Activated T-cell treated with anti-CD3 and anti-CD28 coated beads, Interleukin-2, amount 50 U/mL, for 24 hours (primary cell): ENCODE results near the gene MOGAT3.

Source experiments
- DNase-seq: peaks from one replicate; pipeline ENCODE4 v3.0.0-alpha.2; 2020
- H3K27ac Mint-ChIP-seq: 2 replicates; pipeline ENCODE4 v1.8.0; 2020; ENCODE audit warnings: mild to moderate bottlenecking, mixed read lengths
- H3K27me3 Mint-ChIP-seq: 2 replicates; pipeline ENCODE4 v1.8.0; 2020; ENCODE audit warnings: mixed read lengths
- H3K36me3 Mint-ChIP-seq: 2 replicates; pipeline ENCODE4 v1.8.0; 2020; ENCODE audit warnings: low read depth, mixed read lengths
- H3K4me1 Mint-ChIP-seq: 2 replicates; pipeline ENCODE4 v1.8.0; 2020; ENCODE audit warnings: low read depth, mixed read lengths
- H3K4me3 Mint-ChIP-seq: 2 replicates; pipeline ENCODE4 v1.8.0; 2020; ENCODE audit warnings: mild to moderate bottlenecking, moderate library complexity, mixed read lengths
- H3K9me3 Mint-ChIP-seq: 2 replicates; pipeline ENCODE4 v1.8.0; 2020; ENCODE audit warnings: mixed read lengths

Gene MOGAT3

GRCh38 chr7:101179117-101179516, 21.7 kb downstream of the MOGAT3 start:
- Mint-ChIP-seq H3K4me3 (no peak overlapping the region), H3K4me1 (peaks cover 18% of the 10 kb centered on the region), H3K27ac (no peak overlapping the region), H3K27me3 (peaks cover 73% of the 10 kb centered on the region), H3K9me3 (no peaks in the 10 kb centered on the region), H3K36me3 (no peaks in the 10 kb centered on the region)
- no peak for DNase-seq

GRCh38 chr7:101177644-101178043, 23.2 kb downstream of the MOGAT3 start:
- DNase-seq, result no peak
- no peaks in the 10 kb centered on the region for H3K9me3 Mint-ChIP-seq
- H3K4me3 Mint-ChIP-seq, result no peak overlapping the region
- no peak overlapping the region for H3K27ac Mint-ChIP-seq
- H3K4me1 Mint-ChIP-seq, result peaks cover 30% of the 10 kb centered on the region
- H3K27me3 Mint-ChIP-seq, result peaks cover 84% of the 10 kb centered on the region
- H3K36me3 Mint-ChIP-seq, result no peaks in the 10 kb centered on the region

GRCh38 chr7:101175664-101176063, 25.2 kb downstream of the MOGAT3 start:
- no peak for DNase-seq
- no peaks in the 10 kb centered on the region for H3K9me3 Mint-ChIP-seq
- peaks cover 84% of the 10 kb centered on the region for H3K27me3 Mint-ChIP-seq
- no peaks in the 10 kb centered on the region for H3K36me3 Mint-ChIP-seq
- peaks cover 43% of the 10 kb centered on the region for H3K4me1 Mint-ChIP-seq
- no peak overlapping the region for H3K27ac Mint-ChIP-seq
- H3K4me3 Mint-ChIP-seq, result no peak overlapping the region

- peaks cover 49% of the 10 kb centered on the region for H3K4me1 Mint-ChIP-seq
These were observed 26.4 kb downstream of the MOGAT3 start for GRCh38 chr7:101174322-101174854.

GRCh38 chr7:101173752-101174244, 27.0 kb downstream of the MOGAT3 start:
- no peaks in the 10 kb centered on the region for H3K9me3 Mint-ChIP-seq
- H3K27ac Mint-ChIP-seq, result no peak overlapping the region
- H3K36me3 Mint-ChIP-seq, result no peaks in the 10 kb centered on the region
- DNase-seq, result peak; percentile 84
- peaks cover 90% of the 10 kb centered on the region for H3K27me3 Mint-ChIP-seq
- H3K4me1 Mint-ChIP-seq, result peaks cover 50% of the 10 kb centered on the region
- H3K4me3 Mint-ChIP-seq, result peak overlapping the region; percentile 26

More at GRCh38 chr7:101174322-101174854, 26.4 kb downstream of the MOGAT3 start:
- Mint-ChIP-seq H3K27ac (no peak overlapping the region), H3K27me3 (peaks cover 90% of the 10 kb centered on the region), H3K36me3 (no peaks in the 10 kb centered on the region), H3K9me3 (no peaks in the 10 kb centered on the region), H3K4me3 (peak overlapping the region; percentile 26)
- DNase-seq, result no peak

- Mint-ChIP-seq H3K4me1 (peaks cover 56% of the 10 kb centered on the region), H3K27ac (no peak overlapping the region)
These were observed 27.7 kb downstream of the MOGAT3 start for GRCh38 chr7:101172854-101173751.

GRCh38 chr7:101172005-101172853, 28.6 kb downstream of the MOGAT3 start:
- no peak for DNase-seq
- Mint-ChIP-seq H3K36me3 (no peaks in the 10 kb centered on the region), H3K27me3 (peaks cover 93% of the 10 kb centered on the region), H3K4me3 (peak overlapping the region; percentile 8), H3K4me1 (peaks cover 61% of the 10 kb centered on the region), H3K9me3 (no peaks in the 10 kb centered on the region), H3K27ac (no peak overlapping the region)

More at GRCh38 chr7:101172854-101173751, 27.7 kb downstream of the MOGAT3 start:
- H3K4me3 Mint-ChIP-seq, result no peak overlapping the region
- H3K27me3 Mint-ChIP-seq, result peaks cover 93% of the 10 kb centered on the region
- no peaks in the 10 kb centered on the region for H3K36me3 Mint-ChIP-seq
- no peaks in the 10 kb centered on the region for H3K9me3 Mint-ChIP-seq
- DNase-seq, result no peak

- DNase-seq, result no peak
- Mint-ChIP-seq H3K9me3 (no peaks in the 10 kb centered on the region), H3K27ac (no peak overlapping the region), H3K27me3 (peaks cover 92% of the 10 kb centered on the region), H3K4me1 (peaks cover 67% of the 10 kb centered on the region), H3K36me3 (no peaks in the 10 kb centered on the region), H3K4me3 (no peak overlapping the region)
These were observed 29.4 kb downstream of the MOGAT3 start for GRCh38 chr7:101171442-101171837.

GRCh38 chr7:101170617-101171441, 30.0 kb downstream of the MOGAT3 start:
- no peaks in the 10 kb centered on the region for H3K36me3 Mint-ChIP-seq
- H3K27ac Mint-ChIP-seq, result no peak overlapping the region
- H3K9me3 Mint-ChIP-seq, result no peaks in the 10 kb centered on the region
- H3K4me1 Mint-ChIP-seq, result peaks cover 72% of the 10 kb centered on the region
- no peak overlapping the region for H3K4me3 Mint-ChIP-seq
- peaks cover 93% of the 10 kb centered on the region for H3K27me3 Mint-ChIP-seq
- DNase-seq, result no peak

GRCh38 chr7:101169838-101170551, 30.8 kb downstream of the MOGAT3 start:
- Mint-ChIP-seq H3K27me3 (peaks cover 93% of the 10 kb centered on the region), H3K4me1 (peaks cover 79% of the 10 kb centered on the region), H3K36me3 (no peaks in the 10 kb centered on the region), H3K27ac (no peak overlapping the region), H3K4me3 (peak overlapping the region; percentile 60), H3K9me3 (no peaks in the 10 kb centered on the region)
- peak; percentile 89 for DNase-seq

GRCh38 chr7:101169110-101169837, 31.6 kb downstream of the MOGAT3 start:
- peaks cover 81% of the 10 kb centered on the region for H3K4me1 Mint-ChIP-seq
- H3K27me3 Mint-ChIP-seq, result peaks cover 92% of the 10 kb centered on the region
- DNase-seq, result no peak
- no peaks in the 10 kb centered on the region for H3K9me3 Mint-ChIP-seq
- no peaks in the 10 kb centered on the region for H3K36me3 Mint-ChIP-seq
- peak overlapping the region; percentile 17 for H3K27ac Mint-ChIP-seq
- H3K4me3 Mint-ChIP-seq, result peak overlapping the region; percentile 60

- Mint-ChIP-seq H3K9me3 (no peaks in the 10 kb centered on the region), H3K36me3 (no peaks in the 10 kb centered on the region), H3K27me3 (peaks cover 87% of the 10 kb centered on the region), H3K27ac (no peak overlapping the region), H3K4me1 (peaks cover 76% of the 10 kb centered on the region), H3K4me3 (no peak overlapping the region)
- DNase-seq, result no peak
These were observed 32.3 kb downstream of the MOGAT3 start for GRCh38 chr7:101168412-101169049.
